D721Med (cell line): ENCODE results near the gene TSPO.

Experiments used
- DNase-seq: peaks from one replicate; pipeline ENCODE4 v3.0.0; 2011; ENCODE audit warnings: low spot score; ENCODE audit not compliant: insufficient read length
- FAIRE-seq: peaks from 2 replicates; lab custom pipeline; 2011; peaks lifted over from hg19 to GRCh38; lab: Jason Lieb, UNC
- TF ChIP-seq, protein P1 (sequence below): IDR thresholded peaks from 2 replicates; pipeline ENCODE4 v1.5.1; 2012; ENCODE audit warnings: mild to moderate bottlenecking, control low read depth; ENCODE audit not compliant: insufficient read depth; ENCODE audit errors: missing control alignments

The TSPO gene

DNA sequence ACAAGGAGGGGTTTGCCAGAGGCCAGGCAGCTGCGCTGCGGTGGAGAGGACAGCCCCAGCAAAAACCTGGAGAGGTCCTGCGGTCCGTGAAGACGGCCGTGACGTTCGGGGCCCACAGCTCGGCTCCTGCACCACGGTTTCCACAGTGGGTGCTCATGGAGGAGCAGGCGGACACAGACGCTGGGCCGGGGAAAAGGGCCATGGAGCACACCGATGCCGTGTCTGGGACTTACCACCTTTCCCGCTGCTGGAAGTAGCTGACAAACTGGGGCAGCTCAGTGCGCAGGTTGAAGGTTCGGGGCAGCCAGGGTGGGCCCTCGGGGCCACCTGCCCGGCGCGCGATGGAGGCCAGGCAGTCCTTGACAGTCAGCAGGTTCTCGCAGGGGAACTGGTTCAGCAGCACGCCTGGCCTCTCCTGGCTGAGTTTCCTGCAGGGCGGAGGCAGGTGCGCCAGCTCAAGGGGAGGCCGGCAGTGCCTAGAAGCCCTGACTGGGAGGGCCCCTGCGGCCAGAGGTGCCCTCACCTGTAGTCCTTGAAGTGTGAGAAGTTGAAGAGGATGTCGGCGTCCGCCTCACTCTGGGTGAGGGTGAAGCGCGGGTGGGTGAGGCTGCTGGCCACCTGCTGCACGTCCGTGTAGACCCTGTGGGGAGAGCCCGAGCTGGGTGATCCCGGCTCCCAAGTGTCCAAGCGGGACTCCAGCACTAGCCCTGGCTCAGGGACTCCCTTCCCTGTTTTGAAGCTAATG lies 22.8 kb downstream of the TSPO start:
- FAIRE-seq = no peak
- TF ChIP-seq, protein P1, sequence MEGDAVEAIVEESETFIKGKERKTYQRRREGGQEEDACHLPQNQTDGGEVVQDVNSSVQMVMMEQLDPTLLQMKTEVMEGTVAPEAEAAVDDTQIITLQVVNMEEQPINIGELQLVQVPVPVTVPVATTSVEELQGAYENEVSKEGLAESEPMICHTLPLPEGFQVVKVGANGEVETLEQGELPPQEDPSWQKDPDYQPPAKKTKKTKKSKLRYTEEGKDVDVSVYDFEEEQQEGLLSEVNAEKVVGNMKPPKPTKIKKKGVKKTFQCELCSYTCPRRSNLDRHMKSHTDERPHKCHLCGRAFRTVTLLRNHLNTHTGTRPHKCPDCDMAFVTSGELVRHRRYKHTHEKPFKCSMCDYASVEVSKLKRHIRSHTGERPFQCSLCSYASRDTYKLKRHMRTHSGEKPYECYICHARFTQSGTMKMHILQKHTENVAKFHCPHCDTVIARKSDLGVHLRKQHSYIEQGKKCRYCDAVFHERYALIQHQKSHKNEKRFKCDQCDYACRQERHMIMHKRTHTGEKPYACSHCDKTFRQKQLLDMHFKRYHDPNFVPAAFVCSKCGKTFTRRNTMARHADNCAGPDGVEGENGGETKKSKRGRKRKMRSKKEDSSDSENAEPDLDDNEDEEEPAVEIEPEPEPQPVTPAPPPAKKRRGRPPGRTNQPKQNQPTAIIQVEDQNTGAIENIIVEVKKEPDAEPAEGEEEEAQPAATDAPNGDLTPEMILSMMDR = no peak
- no peak for DNase-seq

DNA sequence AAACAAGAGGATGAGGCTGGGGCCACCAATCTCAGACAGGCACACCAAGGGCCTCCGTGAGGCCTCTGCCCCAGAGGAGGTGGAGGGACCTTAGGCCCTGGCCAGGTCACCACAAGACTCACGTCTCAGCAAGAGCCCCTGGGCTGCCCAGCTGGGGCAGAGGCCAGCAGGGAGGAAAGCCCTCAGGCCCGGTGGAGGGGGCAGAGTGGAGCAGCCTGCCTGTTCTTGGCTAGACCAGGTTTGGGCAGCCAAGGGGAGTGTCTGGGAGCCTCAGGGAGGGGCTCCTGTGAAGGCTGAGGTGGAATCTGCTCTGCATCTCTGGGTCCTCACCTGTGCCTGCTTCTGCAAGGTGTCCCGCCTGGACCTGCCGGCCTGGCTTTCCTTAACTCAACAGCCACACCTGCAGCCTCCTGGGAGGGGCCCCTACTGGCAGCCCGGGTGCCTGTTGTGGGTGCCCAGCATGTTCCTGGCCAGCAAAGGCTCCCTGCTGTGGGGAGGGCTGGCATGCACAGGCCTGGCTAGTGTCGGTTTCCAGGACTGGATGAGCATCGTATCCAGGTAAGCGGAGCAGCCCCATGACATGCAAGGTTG lies 23.7 kb downstream of the TSPO start:
- FAIRE-seq (no peak), DNase-seq (no peak)
- TF ChIP-seq, protein P1 = no peak

DNA sequence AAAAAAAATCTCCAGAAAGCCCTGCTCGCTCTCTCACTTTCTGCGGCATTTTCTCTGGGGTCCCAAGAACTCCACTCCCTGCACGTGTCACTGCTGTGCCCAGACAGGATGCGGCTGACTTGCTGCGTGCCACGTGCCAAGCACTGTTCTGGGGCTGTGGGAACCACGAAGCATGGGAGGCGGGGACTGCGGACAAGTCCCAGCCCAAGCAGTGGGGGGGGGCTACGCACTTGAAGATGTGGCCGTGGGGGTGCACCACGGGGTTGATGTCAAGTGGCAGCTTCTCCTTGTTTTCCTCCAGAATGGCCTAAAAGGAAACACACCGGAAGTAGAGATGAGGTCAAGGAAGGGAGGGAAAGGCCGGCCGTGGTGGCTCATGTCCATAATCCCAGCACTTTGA lies 24.7 kb downstream of the TSPO start:
- TF ChIP-seq, protein P1 = no peak
- DNase-seq (no peak), FAIRE-seq (no peak)

DNA sequence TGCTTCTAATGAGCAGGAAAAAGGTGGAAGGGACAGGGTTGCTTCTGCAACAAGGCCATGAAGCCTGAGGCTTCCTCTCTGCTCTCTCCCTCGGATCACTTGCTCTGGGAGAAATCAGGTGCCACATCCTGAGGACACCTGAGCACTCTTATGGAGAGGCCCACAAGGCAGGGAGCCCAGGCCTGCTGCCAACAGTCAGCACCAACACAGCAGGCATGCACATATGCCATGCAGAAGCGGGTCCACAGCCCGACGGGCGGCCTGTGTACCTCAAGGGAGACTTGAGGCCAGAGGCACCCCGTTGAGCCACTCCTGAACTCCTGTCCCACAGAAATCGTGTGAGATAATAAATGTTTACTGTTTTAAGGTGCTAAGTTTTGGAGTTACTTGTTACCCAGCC lies 26.1 kb downstream of the TSPO start:
- DNase-seq (no peak), FAIRE-seq (no peak)
- TF ChIP-seq, protein P1 = no peak

DNA sequence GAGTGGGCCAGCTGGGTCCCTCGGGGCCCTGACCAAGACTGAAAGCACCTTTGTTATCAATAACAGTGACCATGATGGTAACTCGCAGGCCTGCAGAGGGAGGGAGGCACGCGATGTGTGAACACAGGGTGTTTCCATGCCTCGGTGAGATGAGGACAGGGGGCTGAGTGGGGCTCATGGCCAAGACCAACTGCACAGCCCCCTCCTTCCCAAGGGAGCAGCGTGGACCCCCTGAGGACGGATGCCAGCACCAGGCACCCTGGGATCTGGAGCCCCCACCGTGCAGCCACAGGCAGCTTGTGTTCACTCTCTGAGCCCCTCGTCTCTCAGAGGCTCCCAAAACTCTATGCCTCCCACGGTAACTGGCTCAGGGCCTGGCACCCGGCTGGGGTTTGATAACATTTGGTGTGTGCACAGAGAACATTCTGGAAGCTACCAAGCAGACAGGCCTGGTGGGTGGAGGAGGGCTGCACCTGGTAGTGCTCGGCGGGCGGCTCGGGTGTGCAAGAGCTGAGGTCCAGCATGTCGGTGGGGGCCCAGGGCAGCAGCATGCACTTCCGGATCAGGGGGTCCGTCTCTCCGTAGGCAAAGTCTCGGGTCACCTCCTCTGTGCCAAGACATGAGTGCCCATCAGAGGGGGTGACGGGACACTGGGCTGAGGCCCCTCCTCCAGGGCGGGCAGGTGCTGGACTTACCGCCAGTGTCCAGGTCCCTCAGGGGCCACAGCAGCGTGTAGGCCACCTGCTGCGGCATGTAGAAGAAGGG lies 28.0 kb downstream of the TSPO start:
- no peak for FAIRE-seq
- no peak for DNase-seq
- TF ChIP-seq, protein P1 = no peak

DNA sequence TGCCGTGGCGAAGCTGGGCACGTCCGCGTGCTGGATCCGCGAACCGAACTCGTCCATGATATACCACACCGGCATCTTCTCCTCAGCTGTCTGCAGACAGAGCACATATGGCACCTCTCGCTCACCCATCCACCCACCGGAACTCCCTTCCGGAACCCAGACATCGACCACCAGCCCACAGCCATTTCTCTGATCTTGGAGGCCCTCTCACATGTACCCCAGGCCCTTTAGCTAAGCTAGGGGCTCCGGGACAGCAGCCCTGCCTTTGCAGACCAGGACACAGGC lies 28.5 kb downstream of the TSPO start:
- TF ChIP-seq, protein P1 = no peak
- no peak for FAIRE-seq
- DNase-seq = no peak

DNA sequence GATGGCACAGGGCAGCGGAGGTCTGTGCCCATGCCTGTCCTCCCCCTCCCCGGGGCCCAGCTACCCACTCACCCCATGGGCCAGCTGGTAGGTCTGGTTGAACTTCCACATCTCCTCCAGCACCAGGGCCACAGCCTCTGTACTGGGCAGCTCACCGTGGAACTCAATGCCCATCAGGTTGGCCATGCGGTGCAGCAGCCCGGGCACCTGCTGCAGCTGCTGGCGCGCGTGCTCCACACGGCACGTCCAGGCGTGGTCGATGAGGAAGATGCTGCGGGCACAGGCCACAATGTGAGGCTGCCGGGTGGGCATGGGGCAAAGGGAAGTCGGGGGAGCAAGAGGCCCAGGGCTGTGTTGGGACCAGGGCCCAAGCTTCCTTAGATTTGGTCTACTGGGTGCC lies 29.3 kb downstream of the TSPO start:
- DNase-seq = no peak
- FAIRE-seq = no peak
- TF ChIP-seq, protein P1 = no peak
